PFSK-1 (cell line): ENCODE results near the gene EPM2AIP1.

Experiments
- FOXP2 ChIP-seq: optimal IDR thresholded peaks from 2 replicates; pipeline ENCODE3; 2011; ENCODE audit warnings: borderline replicate concordance, control low read depth, inconsistent platforms; ENCODE audit not compliant: insufficient read depth; ENCODE audit errors: extremely low read length, extremely low read depth
- POLR2AphosphoS5 ChIP-seq: IDR thresholded peaks from 2 replicates; pipeline ENCODE4 v1.6.1; 2012; ENCODE audit warnings: low read depth, mild to moderate bottlenecking, control low read depth, low read length, moderate library complexity
- REST ChIP-seq, 2 experiments: IDR thresholded peaks; 2 replicates each; pipeline versions ENCODE4 v1.6.1 to v1.8.0; 2011 to 2012; ENCODE audit warnings: low read depth in 2 of 2, low read length in 2 of 2, control low read depth in 1 of 2, inconsistent platforms in 1 of 2, mild to moderate bottlenecking in 1 of 2, moderate library complexity in 1 of 2; ENCODE audit not compliant: insufficient read depth in 1 of 2
- SIN3A ChIP-seq: IDR thresholded peaks from 2 replicates; pipeline ENCODE4 v1.6.1; 2012; ENCODE audit warnings: mild to moderate bottlenecking, low read length, moderate library complexity, borderline replicate concordance; ENCODE audit not compliant: insufficient read depth
- TAF1 ChIP-seq: IDR thresholded peaks from 2 replicates; pipeline ENCODE4 v1.6.1; 2012; ENCODE audit warnings: low read length, control low read depth, borderline replicate concordance; ENCODE audit not compliant: insufficient read depth

- TF ChIP-seq POLR2AphosphoS5 = no peak
- TF ChIP-seq FOXP2 = no peak
- no peak for TF ChIP-seq TAF1
- TF ChIP-seq REST (IDR thresholded peaks at IDR 0.05; ENCODE audit: insufficient read depth in 1 of 2, low read depth in 2 of 2, low read length in 2 of 2) = no peak
- TF ChIP-seq SIN3A = no peak
Measured at GRCh38 chr3:36972163-36972562, 20.8 kb downstream of the EPM2AIP1 start.
